IMR-90 (cell line): ENCODE data around the gene ENOX2. TPM values are rescaled to one million over a fixed set of nuclear protein-coding genes. Genes with fewer than 3 reads are reported as not detected.

Source experiments
- ATAC-seq: fragments of 200-7000 bp; cut with Tn5 transposase; 2 replicates; pipeline ENCODE4 v1.9.1; 2020; ENCODE audit warnings: low read depth, mild to moderate bottlenecking, moderate library complexity
- BruUV-seq: library from RNA; stranded (reverse); fragments of 400-500 nt; replicated peaks from 2 replicates; lab custom pipeline; 2021; lab: Mats Ljungman, UMichigan
- CTCF ChIA-PET: fragments of 300-600 bp; formaldehyde crosslinking; extraction: SDS; loops from one replicate; lab custom pipeline; 2021; ENCODE audit warnings: antibody characterized with exemption; lab: Yijun Ruan, JAX
- POLR2A ChIA-PET: fragments of 300-600 bp; sonication (Branson Sonifier 250); formaldehyde crosslinking; loops from one replicate; lab custom pipeline; 2022; ENCODE audit warnings: antibody characterized with exemption; ENCODE audit not compliant: unreplicated experiment; lab: Charles Lee
- DNase-seq: peaks from one replicate; pipeline ENCODE4 v3.0.0; 2013
- H2AFZ ChIP-seq: replicated peaks from 2 replicates; pipeline ENCODE3; 2013; ENCODE audit warnings: low read length, mild to moderate bottlenecking; ENCODE audit not compliant: poor library complexity
- H2AK5ac ChIP-seq: 2 replicates; pipeline ENCODE4 v1.6.1; 2013; ENCODE audit warnings: low read depth, low read length, inconsistent platforms
- H2AK9ac ChIP-seq: replicated peaks from 2 replicates; pipeline ENCODE3; 2013; ENCODE audit warnings: mild to moderate bottlenecking, low read depth, low read length, moderate library complexity; ENCODE audit not compliant: poor library complexity
- H2BK120ac ChIP-seq: 2 replicates; pipeline ENCODE4 v1.6.1; 2013; ENCODE audit warnings: low read depth, low read length, inconsistent platforms
- H2BK15ac ChIP-seq: 3 replicates; pipeline ENCODE4 v1.6.1; 2013; ENCODE audit warnings: low read depth, low read length, inconsistent platforms
- H2BK20ac ChIP-seq: 2 replicates; pipeline ENCODE4 v1.6.1; 2013; ENCODE audit warnings: low read depth, mild to moderate bottlenecking, inconsistent platforms, low read length, moderate library complexity
- H2BK5ac ChIP-seq: 2 replicates; pipeline ENCODE4 v1.6.1; 2013; ENCODE audit warnings: mild to moderate bottlenecking, low read depth, low read length, inconsistent platforms; ENCODE audit not compliant: poor library complexity, severe bottlenecking
- H3K14ac ChIP-seq: replicated peaks from 2 replicates; pipeline ENCODE4 v1.6.1; 2013; ENCODE audit warnings: low read depth, low read length, inconsistent platforms
- H3K18ac ChIP-seq: 2 replicates; pipeline ENCODE4 v1.6.1; 2013; ENCODE audit warnings: low read depth, low read length, control low read depth
- H3K23ac ChIP-seq: 2 replicates; pipeline ENCODE4 v1.6.1; 2013; ENCODE audit warnings: low read depth, low read length, inconsistent platforms
- H3K27ac ChIP-seq: 2 replicates; pipeline ENCODE4 v1.5.1; 2013; ENCODE audit warnings: mild to moderate bottlenecking, control low read depth, low read length; ENCODE audit not compliant: insufficient read depth
- H3K27me3 ChIP-seq: 2 replicates; pipeline ENCODE4 v1.6.1; 2013; ENCODE audit warnings: low read length; ENCODE audit not compliant: control insufficient read depth, insufficient read depth
- H3K36me3 ChIP-seq: 2 replicates; pipeline ENCODE4 v1.6.1; 2013; ENCODE audit warnings: low read length, mixed read lengths; ENCODE audit not compliant: control insufficient read depth, insufficient read depth
- H3K4ac ChIP-seq: 2 replicates; pipeline ENCODE4 v1.6.1; 2013; ENCODE audit warnings: low read depth, low read length, inconsistent platforms
- H3K4me1 ChIP-seq: 2 replicates; pipeline ENCODE4 v1.6.1; 2013; ENCODE audit warnings: low read length, mixed read lengths; ENCODE audit not compliant: control insufficient read depth, insufficient read depth
- H3K4me2 ChIP-seq: 2 replicates; pipeline ENCODE4 v1.6.1; 2013; ENCODE audit warnings: low read depth, mild to moderate bottlenecking, control low read depth, low read length, moderate library complexity
- H3K4me3 ChIP-seq: 2 replicates; pipeline ENCODE4 v1.5.1; 2013; ENCODE audit warnings: low read depth, mild to moderate bottlenecking, control low read depth, low read length, moderate library complexity; ENCODE audit not compliant: insufficient read depth
- H3K56ac ChIP-seq: 2 replicates; pipeline ENCODE4 v1.6.1; 2013; ENCODE audit warnings: low read length, inconsistent platforms; ENCODE audit not compliant: insufficient read depth; ENCODE audit errors: extremely low read depth
- H3K79me1 ChIP-seq, 2 experiments: 2 replicates each; pipeline ENCODE4 v1.6.1; 2013; ENCODE audit warnings: low read length in 2 of 2, inconsistent platforms in 1 of 2, low read depth in 1 of 2
- H3K9ac ChIP-seq: 2 replicates; pipeline ENCODE4 v1.6.1; 2013; ENCODE audit warnings: low read depth, low read length, control low read depth
- H3K9me1 ChIP-seq: 2 replicates; pipeline ENCODE4 v1.6.1; 2013; ENCODE audit warnings: low read length, inconsistent platforms; ENCODE audit not compliant: insufficient read depth
- H3K9me3 ChIP-seq: 2 replicates; pipeline ENCODE4 v1.6.1; 2013; ENCODE audit warnings: low read length; ENCODE audit not compliant: control insufficient read depth, insufficient read depth
- H4K20me1 ChIP-seq: 2 replicates; pipeline ENCODE4 v1.6.1; 2013; ENCODE audit warnings: low read length, inconsistent platforms; ENCODE audit not compliant: insufficient read depth
- H4K5ac ChIP-seq: 2 replicates; pipeline ENCODE4 v1.6.1; 2013; ENCODE audit warnings: mild to moderate bottlenecking, low read depth, low read length, control low read depth
- H4K8ac ChIP-seq, 2 experiments: 2 replicates each; pipeline ENCODE4 v1.6.1; 2013; ENCODE audit warnings: low read depth in 2 of 2, low read length in 2 of 2, control low read depth in 1 of 2, inconsistent platforms in 1 of 2
- H4K91ac ChIP-seq: 2 replicates; pipeline ENCODE4 v1.6.1; 2013; ENCODE audit warnings: low read depth, low read length, inconsistent platforms; ENCODE audit not compliant: insufficient read depth
- BHLHE40 ChIP-seq: fragments of 150-350 bp; IDR thresholded peaks from 2 replicates; pipeline ENCODE4 v1.6.1; 2016; ENCODE audit warnings: mild to moderate bottlenecking, low read depth, low read length
- CEBPB ChIP-seq: IDR thresholded peaks from 2 replicates; pipeline ENCODE4 v1.6.1; 2012; ENCODE audit warnings: low read depth, low read length, improper control_type of control experiment
- CHD1 ChIP-seq: IDR thresholded peaks from 2 replicates; pipeline ENCODE4 v1.6.1; 2012; ENCODE audit warnings: low read depth, low read length, improper control_type of control experiment
- MAFK ChIP-seq: IDR thresholded peaks from 2 replicates; pipeline ENCODE4 v1.6.1; 2012; ENCODE audit warnings: low read depth, low read length, improper control_type of control experiment
- MAZ ChIP-seq: IDR thresholded peaks from 2 replicates; pipeline ENCODE4 v1.6.1; 2012; ENCODE audit warnings: low read depth, mild to moderate bottlenecking, low read length, improper control_type of control experiment, moderate library complexity, borderline replicate concordance
- NFE2L2 ChIP-seq: fragments of 150-350 bp; IDR thresholded peaks from 2 replicates; pipeline ENCODE4 v1.6.1; 2016; ENCODE audit warnings: low read depth, mild to moderate bottlenecking, low read length
- POLR2A ChIP-seq: IDR thresholded peaks from 2 replicates; pipeline ENCODE4 v1.6.1; 2012; ENCODE audit warnings: mild to moderate bottlenecking, low read depth, low read length
- RAD21 ChIP-seq: IDR thresholded peaks from 2 replicates; pipeline ENCODE4 v1.6.1; 2012; ENCODE audit warnings: low read length, improper control_type of control experiment
- RFX5 ChIP-seq: IDR thresholded peaks from 2 replicates; pipeline ENCODE4 v1.8.0; 2012; ENCODE audit warnings: low read depth, mild to moderate bottlenecking, low read length, moderate library complexity
- SMC3 ChIP-seq: fragments of 150-350 bp; IDR thresholded peaks from 2 replicates; pipeline ENCODE4 v1.6.1; 2016; ENCODE audit warnings: low read depth, mild to moderate bottlenecking, antibody characterized with exemption, low read length, moderate library complexity
- WGBS, 2 experiments: methylation state at CpG; one replicate each; pipeline versions ENCODE4 v1.1.5 to v1.1.7; 2013; ENCODE audit warnings: missing lambda C conversion rate in 2 of 2; ENCODE audit not compliant: insufficient read length in 1 of 2; ENCODE audit errors: extremely low coverage in 2 of 2; 5-methylcytosine and 5-hydroxymethylcytosine counted together
- dilution Hi-C: fragments of 300-500 bp; cut with HindIII; formaldehyde crosslinking; loops from one replicate; pipeline ENCODE4 v1.14.3; 2018; ENCODE audit warnings: low sequenced_read_pairs; ENCODE audit not compliant: unreplicated experiment
- in situ Hi-C: fragments of 300-500 bp; cut with MboI; formaldehyde crosslinking; loops from 3 replicates; pipeline ENCODE4 v1.14.3; 2019; ENCODE audit warnings: low sequenced_read_pairs, inconsistent platforms, mixed read lengths
- intact Hi-C: fragments of 100-400 bp; cut with micrococcal nuclease; formaldehyde crosslinking; loops from 2 replicates; pipeline ENCODE4 v1.10.0; 2022
- polyA plus RNA-seq, 3 experiments: library from polyadenylated mRNA; depleted of rRNA; stranded (reverse); fragments of >200 nt; gene quantifications; 2 replicates each; pipeline ENCODE4 v1.2.3, GENCODE V29; 2012; ENCODE audit warnings: low replicate concordance in 1 of 3
- total RNA-seq: library from RNA; depleted of rRNA; stranded (reverse); fragments of >200 nt; gene quantifications from 2 replicates; pipeline ENCODE4 v1.2.3, GENCODE V29; 2012
- TF ChIP-seq, protein P1 (sequence below): fragments of 150-350 bp; IDR thresholded peaks from 2 replicates; pipeline ENCODE4 v1.6.1; 2016; ENCODE audit warnings: low read depth, mild to moderate bottlenecking, low read length, moderate library complexity, borderline replicate concordance
- TF ChIP-seq, protein P2 (sequence below): fragments of 150-350 bp; IDR thresholded peaks from 2 replicates; pipeline ENCODE4 v1.6.1; 2017; ENCODE audit warnings: mild to moderate bottlenecking, antibody characterized with exemption, low read length, low read depth

ENOX2 gene
- total and polyA plus RNA-seq, 2 of the 4 experiments (the other 2 are of a cell fraction) = 6.3 to 11.8 TPM

DNA sequence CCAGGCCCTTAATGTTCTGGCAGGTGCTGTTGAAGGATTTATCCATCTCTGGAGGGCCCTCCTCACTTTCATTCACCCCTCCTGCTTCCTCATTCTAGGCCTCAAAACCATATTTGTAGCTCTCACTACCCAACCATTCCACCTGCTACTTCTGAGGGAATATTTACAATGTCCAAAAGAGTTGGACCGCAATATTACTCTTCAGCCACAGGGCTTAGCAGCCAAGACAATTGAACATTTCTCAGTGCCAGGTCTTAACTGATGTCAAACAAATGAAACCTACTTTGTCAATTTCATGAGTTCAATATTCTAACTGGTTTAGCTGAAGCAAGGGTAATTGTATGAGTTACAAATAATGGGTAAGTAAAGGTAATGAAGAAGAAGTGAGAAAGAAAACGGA, 113.2 kb downstream of the ENOX2 start:
- Histone ChIP-seq H3K56ac (no peak overlapping the region), H4K5ac (no peak overlapping the region), H3K23ac (no peak overlapping the region), H4K8ac (no peak overlapping the region), H3K9ac (no peak overlapping the region), H3K27ac (no peak overlapping the region), H2AK5ac (no peak overlapping the region), H2BK120ac (no peak overlapping the region), H2AFZ (no peak overlapping the region), H3K4me2 (no peak overlapping the region), H2AK9ac (no peak overlapping the region), H2BK5ac (no peak overlapping the region), H4K91ac (no peak overlapping the region), H3K9me1 (no peaks in the 10 kb centered on the region), H4K20me1 (no peaks in the 10 kb centered on the region), H3K4me1 (no peaks in the 10 kb centered on the region), H2BK20ac (no peak overlapping the region), H3K14ac (no peak overlapping the region), H3K4me3 (no peak overlapping the region), H2BK15ac (no peak overlapping the region), H3K79me1 (no peaks in the 10 kb centered on the region), H3K36me3 (no peaks in the 10 kb centered on the region), H3K9me3 (no peaks in the 10 kb centered on the region), H3K27me3 (no peaks in the 10 kb centered on the region; the same call in 1 of the 2 replicates), H3K4ac (no peak overlapping the region), H3K18ac (no peak overlapping the region)
- no peak for DNase-seq
- dilution Hi-C loops (no loop called here), intact Hi-C loops (no loop called here), in situ Hi-C loops (no loop called here)
- no TSS peak for BruUV-seq
- ChIA-PET POLR2A (no interaction called here), CTCF (no interaction called here)
- no peak for ATAC-seq
- TF ChIP-seq NFE2L2 (no peak), BHLHE40 (no peak), RFX5 (no peak), CHD1 (no peak), MAZ (no peak), SMC3 (no peak), RAD21 (no peak), POLR2A (no peak), MAFK (no peak), CEBPB (no peak)
- TF ChIP-seq, protein P1, sequence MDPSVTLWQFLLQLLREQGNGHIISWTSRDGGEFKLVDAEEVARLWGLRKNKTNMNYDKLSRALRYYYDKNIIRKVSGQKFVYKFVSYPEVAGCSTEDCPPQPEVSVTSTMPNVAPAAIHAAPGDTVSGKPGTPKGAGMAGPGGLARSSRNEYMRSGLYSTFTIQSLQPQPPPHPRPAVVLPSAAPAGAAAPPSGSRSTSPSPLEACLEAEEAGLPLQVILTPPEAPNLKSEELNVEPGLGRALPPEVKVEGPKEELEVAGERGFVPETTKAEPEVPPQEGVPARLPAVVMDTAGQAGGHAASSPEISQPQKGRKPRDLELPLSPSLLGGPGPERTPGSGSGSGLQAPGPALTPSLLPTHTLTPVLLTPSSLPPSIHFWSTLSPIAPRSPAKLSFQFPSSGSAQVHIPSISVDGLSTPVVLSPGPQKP = no peak
- TF ChIP-seq, protein P2, sequence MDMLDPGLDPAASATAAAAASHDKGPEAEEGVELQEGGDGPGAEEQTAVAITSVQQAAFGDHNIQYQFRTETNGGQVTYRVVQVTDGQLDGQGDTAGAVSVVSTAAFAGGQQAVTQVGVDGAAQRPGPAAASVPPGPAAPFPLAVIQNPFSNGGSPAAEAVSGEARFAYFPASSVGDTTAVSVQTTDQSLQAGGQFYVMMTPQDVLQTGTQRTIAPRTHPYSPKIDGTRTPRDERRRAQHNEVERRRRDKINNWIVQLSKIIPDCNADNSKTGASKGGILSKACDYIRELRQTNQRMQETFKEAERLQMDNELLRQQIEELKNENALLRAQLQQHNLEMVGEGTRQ = no peak
- 100% methylated on average over 1 of the region's 2 CpGs; no CpG with 5 or more reads in 1 of the 2 experiments for WGBS, 2 experiments
